WERI-Rb-1 (cell line): ENCODE results near the gene LMO7.
"Not testable (repeated sequence)": the region's sequence is repeated elsewhere in the genome, so short reads cannot be mapped to it uniquely, and the experiment has no call there.

Experiments
- DNase-seq: peaks from one replicate; pipeline ENCODE4 v3.0.0-alpha.2; 2020
- H3K27ac ChIP-seq: fragments of 250-450 bp; sonication (Bioruptor Pico); 2 replicates; pipeline ENCODE4 v1.5.1; 2020; ENCODE audit warnings: mild to moderate bottlenecking, moderate library complexity
- H3K27me3 ChIP-seq: fragments of 250-450 bp; sonication (Bioruptor Pico); 2 replicates; pipeline ENCODE4 v1.5.1; 2021; ENCODE audit warnings: mild to moderate bottlenecking, low read depth, moderate library complexity; ENCODE audit not compliant: insufficient read depth, severe bottlenecking
- H3K36me3 ChIP-seq: fragments of 250-450 bp; sonication (Bioruptor Pico); 2 replicates; pipeline ENCODE4 v1.5.1; 2020; ENCODE audit warnings: mild to moderate bottlenecking, moderate library complexity
- H3K4me3 ChIP-seq: 2 replicates; pipeline ENCODE4 v1.5.1; 2011; ENCODE audit warnings: low read depth, mild to moderate bottlenecking, control low read depth, low read length
- H3K9me3 ChIP-seq: fragments of 250-450 bp; sonication (Bioruptor Pico); 2 replicates; pipeline ENCODE4 v1.5.1; 2021; ENCODE audit warnings: mild to moderate bottlenecking, moderate library complexity; ENCODE audit not compliant: severe bottlenecking
- CTCF ChIP-seq: IDR thresholded peaks from 2 replicates; pipeline ENCODE4 v1.5.1; 2011; ENCODE audit warnings: low read depth, mild to moderate bottlenecking, control low read depth, inconsistent platforms, low read length

Gene LMO7

GRCh38 chr13:75661443-75661842 is 25.3 kb downstream of the LMO7 start:
- Histone ChIP-seq H3K27me3 (no peaks in the 10 kb centered on the region), H3K27ac (no peak overlapping the region), H3K36me3 (no peaks in the 10 kb centered on the region), H3K4me3 (no peak overlapping the region), H3K9me3 (no peaks in the 10 kb centered on the region)
- no peak for DNase-seq
- TF ChIP-seq CTCF, result no peak

GRCh38 chr13:75666646-75667351 is 30.7 kb downstream of the LMO7 start:
- no peak for DNase-seq
- H3K4me3 ChIP-seq, result no peak overlapping the region
- no peaks in the 10 kb centered on the region for H3K36me3 ChIP-seq
- no peak for TF ChIP-seq CTCF
- no peaks in the 10 kb centered on the region for H3K27me3 ChIP-seq
- no peaks in the 10 kb centered on the region for H3K9me3 ChIP-seq
- H3K27ac ChIP-seq, result no peak overlapping the region

- H3K9me3 ChIP-seq, result no peaks in the 10 kb centered on the region
- no peaks in the 10 kb centered on the region for H3K36me3 ChIP-seq
- no peak for TF ChIP-seq CTCF
- H3K27me3 ChIP-seq, result no peaks in the 10 kb centered on the region
- no peak overlapping the region for H3K27ac ChIP-seq
- no peak overlapping the region for H3K4me3 ChIP-seq
- DNase-seq, result no peak
These were observed 33.6 kb downstream of the LMO7 start for GRCh38 chr13:75669706-75670105.

GRCh38 chr13:75670496-75670895 is 34.4 kb downstream of the LMO7 start:
- DNase-seq, result no peak

GRCh38 chr13:75675421-75675820 is 39.3 kb downstream of the LMO7 start:
- TF ChIP-seq CTCF, result no peak
- DNase-seq, result no peak
- no peak overlapping the region for H3K27ac ChIP-seq
- H3K27me3 ChIP-seq, result no peaks in the 10 kb centered on the region
- H3K9me3 ChIP-seq, result no peaks in the 10 kb centered on the region
- H3K4me3 ChIP-seq, result no peak overlapping the region
- no peaks in the 10 kb centered on the region for H3K36me3 ChIP-seq

More at GRCh38 chr13:75670496-75670895, 34.4 kb downstream of the LMO7 start:
- Histone ChIP-seq H3K27me3 (no peaks in the 10 kb centered on the region), H3K4me3 (no peak overlapping the region), H3K36me3 (no peaks in the 10 kb centered on the region), H3K9me3 (no peaks in the 10 kb centered on the region), H3K27ac (no peak overlapping the region)
- no peak for TF ChIP-seq CTCF

- DNase-seq, result no peak
- Histone ChIP-seq H3K9me3 (no peaks in the 10 kb centered on the region), H3K27me3 (no peaks in the 10 kb centered on the region), H3K27ac (no peak overlapping the region), H3K4me3 (no peak overlapping the region), H3K36me3 (no peaks in the 10 kb centered on the region)
- no peak for TF ChIP-seq CTCF
These were observed 43.3 kb downstream of the LMO7 start for GRCh38 chr13:75679459-75679858.

- not testable (repeated sequence) for H3K27ac ChIP-seq, DNase-seq, H3K4me3 ChIP-seq, H3K27me3 ChIP-seq, H3K36me3 ChIP-seq, H3K9me3 ChIP-seq
These were observed 44.1 kb downstream of the LMO7 start for GRCh38 chr13:75680251-75680650.
